ENCODE measurements around the gene VPS13D. TPM values are rescaled to one million over a fixed set of nuclear protein-coding genes. Genes with fewer than 3 reads are reported as not detected.

The VPS13D gene
- total RNA-seq, 2 experiments from 2014 or later = 32.5 to 39.9 TPM

DNA sequence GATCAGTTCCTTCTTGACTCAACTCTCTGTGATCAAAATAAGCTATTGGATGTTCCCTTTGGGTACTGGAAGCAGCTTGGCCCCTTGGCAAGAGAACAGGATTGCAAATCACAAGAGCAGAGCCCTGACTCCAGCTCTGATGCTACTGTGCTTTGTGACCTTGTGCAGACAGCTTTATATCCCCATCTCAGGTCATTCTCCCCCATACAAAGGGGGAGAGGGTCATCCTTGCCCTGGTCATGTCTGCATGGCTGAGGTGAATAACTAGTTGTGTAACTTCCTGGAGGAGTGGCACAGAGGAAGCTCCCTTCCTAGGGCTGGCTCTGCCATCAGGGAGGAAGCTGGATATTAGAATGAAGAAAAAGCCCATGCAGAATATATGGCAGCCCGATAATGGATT, 245.3 kb downstream of the VPS13D start:
- no peaks in the 10 kb centered on the region for H3K9me3 Mint-ChIP-seq (ENCODE audit: insufficient read depth)
- no peaks in the 10 kb centered on the region for H3K27me3 Mint-ChIP-seq (ENCODE audit: low read depth)
- ATAC-seq (no peak), DNase-seq (no peak)
- H3K27ac Mint-ChIP-seq = peak overlapping the region; percentile 84
- H3K4me3 Mint-ChIP-seq = peak overlapping the region; percentile 49
- ChIA-PET POLR2A (interaction anchor here (0.8 to 6.5 kb wide), 9 partner anchors 23 to 143 kb away, joined by 3 to 52 read pairs (median 5); partner anchors contain the start of gene DHRS3), CTCF (interaction anchor here (0.7 to 5.6 kb wide), 10 partner anchors 11 to 350 kb away, joined by 3 to 27 read pairs (median 4); partner anchors contain the start of gene DHRS3)
- peaks cover 94% of the 10 kb centered on the region for H3K4me1 Mint-ChIP-seq (ENCODE audit: low read depth)
- H3K36me3 Mint-ChIP-seq (ENCODE audit: low read depth) = peaks cover 48% of the 10 kb centered on the region

DNA sequence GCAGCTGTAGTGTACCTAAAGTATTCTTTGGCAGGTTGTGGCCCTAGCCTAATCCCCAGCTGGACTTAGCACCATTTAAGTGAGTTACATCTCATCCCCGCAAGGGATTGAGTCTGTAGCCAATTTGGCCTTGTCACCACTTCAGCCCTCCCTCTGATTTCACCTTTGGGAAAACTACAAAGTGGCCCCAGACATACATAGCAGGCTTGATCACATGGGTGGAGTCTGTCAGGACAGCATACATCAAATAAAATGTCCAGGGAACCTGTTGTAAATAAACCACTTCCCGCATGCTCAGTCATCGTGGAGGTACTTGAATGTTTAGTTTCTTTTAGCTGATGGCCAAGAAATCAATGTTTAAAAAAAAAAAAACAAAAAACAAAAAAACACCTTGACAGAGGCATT, 245.7 kb downstream of the VPS13D start:
- H3K4me3 Mint-ChIP-seq = peak overlapping the region; percentile 49
- ChIA-PET CTCF (interaction anchor here (0.7 to 5.6 kb wide), 11 partner anchors 11 to 351 kb away, joined by 3 to 27 read pairs (median 4); partner anchors contain the start of gene DHRS3), POLR2A (interaction anchor here (0.8 to 6.5 kb wide), 11 partner anchors 24 to 161 kb away, joined by 3 to 52 read pairs (median 4); partner anchors contain the start of gene DHRS3)
- H3K9me3 Mint-ChIP-seq (ENCODE audit: insufficient read depth) = no peaks in the 10 kb centered on the region
- ATAC-seq (no peak), DNase-seq (peak; percentile 48)
- peaks cover 50% of the 10 kb centered on the region for H3K36me3 Mint-ChIP-seq (ENCODE audit: low read depth)
- no peaks in the 10 kb centered on the region for H3K27me3 Mint-ChIP-seq (ENCODE audit: low read depth)
- peaks cover 96% of the 10 kb centered on the region for H3K4me1 Mint-ChIP-seq (ENCODE audit: low read depth)
- H3K27ac Mint-ChIP-seq = peak overlapping the region; percentile 84

DNA sequence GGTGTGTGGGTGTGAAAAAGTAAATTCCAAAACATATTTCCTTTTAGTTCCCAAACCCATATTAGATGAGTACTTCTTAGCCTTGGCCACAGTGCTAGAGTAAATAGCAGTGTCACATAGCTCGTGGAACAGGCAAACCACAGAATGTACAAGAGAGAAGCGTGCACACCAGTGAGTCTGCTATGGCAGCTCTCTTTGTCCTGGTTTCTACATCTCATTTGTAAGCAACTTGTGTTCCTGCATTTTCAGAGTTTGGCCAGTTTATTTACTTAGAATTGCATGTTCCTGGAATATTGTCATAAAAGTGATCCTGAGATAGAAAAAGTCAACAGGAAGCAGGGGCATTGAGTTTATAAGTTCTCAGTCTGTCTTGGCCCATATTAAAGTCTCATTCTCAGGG, 246.1 kb downstream of the VPS13D start:
- H3K27me3 Mint-ChIP-seq (ENCODE audit: low read depth) = no peaks in the 10 kb centered on the region
- ChIA-PET POLR2A (interaction anchor here (0.8 to 6.5 kb wide), 11 partner anchors 24 to 162 kb away, joined by 3 to 52 read pairs (median 4); partner anchors contain the start of gene DHRS3), CTCF (interaction anchor here (1.2 to 5.6 kb wide), 12 partner anchors 12 to 351 kb away, joined by 3 to 27 read pairs (median 5); partner anchors contain the start of gene DHRS3)
- no peaks in the 10 kb centered on the region for H3K9me3 Mint-ChIP-seq (ENCODE audit: insufficient read depth)
- peak overlapping the region; percentile 49 for H3K4me3 Mint-ChIP-seq
- H3K36me3 Mint-ChIP-seq (ENCODE audit: low read depth) = peaks cover 52% of the 10 kb centered on the region
- H3K27ac Mint-ChIP-seq = peak overlapping the region; percentile 84
- peaks cover 99% of the 10 kb centered on the region for H3K4me1 Mint-ChIP-seq (ENCODE audit: low read depth)
- peak; percentile 46 for DNase-seq
- peak; percentile 27 for ATAC-seq

DNA sequence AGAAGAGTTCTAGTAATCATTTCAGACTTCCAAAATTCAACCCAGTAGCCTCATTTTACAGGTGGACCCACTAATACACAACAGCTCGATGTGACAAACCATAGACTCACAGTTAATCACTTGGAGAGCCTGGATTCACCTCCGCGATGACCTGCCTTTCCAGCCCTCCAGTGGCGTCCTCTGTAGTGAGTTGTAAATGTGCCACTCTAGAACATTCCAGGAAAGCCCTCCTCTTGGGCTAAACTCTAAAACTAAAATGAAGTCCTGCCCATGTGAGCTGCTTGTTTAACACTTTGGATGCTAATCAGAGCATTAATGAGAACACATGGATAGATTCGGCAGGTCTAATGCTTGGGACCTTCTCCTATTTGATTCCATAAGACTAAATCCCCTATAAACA, 247.5 kb downstream of the VPS13D start:
- no peak for ATAC-seq
- ChIA-PET CTCF (interaction anchor here (1.0 to 5.6 kb wide), 9 partner anchors 22 to 181 kb away, joined by 3 to 27 read pairs (median 8); partner anchors contain the start of gene DHRS3), POLR2A (interaction anchor here (1.4 to 6.5 kb wide), 5 partner anchors 27 to 139 kb away, joined by 4 to 52 read pairs (median 12); no protein-coding TSS in a partner anchor)
- Mint-ChIP-seq H3K4me1 (ENCODE audit: low read depth) (peaks cover 98% of the 10 kb centered on the region), H3K27me3 (ENCODE audit: low read depth) (no peaks in the 10 kb centered on the region), H3K36me3 (ENCODE audit: low read depth) (peaks cover 52% of the 10 kb centered on the region), H3K4me3 (no peak overlapping the region), H3K9me3 (ENCODE audit: insufficient read depth) (no peaks in the 10 kb centered on the region), H3K27ac (peak overlapping the region; percentile 47)
- DNase-seq = no peak

DNA sequence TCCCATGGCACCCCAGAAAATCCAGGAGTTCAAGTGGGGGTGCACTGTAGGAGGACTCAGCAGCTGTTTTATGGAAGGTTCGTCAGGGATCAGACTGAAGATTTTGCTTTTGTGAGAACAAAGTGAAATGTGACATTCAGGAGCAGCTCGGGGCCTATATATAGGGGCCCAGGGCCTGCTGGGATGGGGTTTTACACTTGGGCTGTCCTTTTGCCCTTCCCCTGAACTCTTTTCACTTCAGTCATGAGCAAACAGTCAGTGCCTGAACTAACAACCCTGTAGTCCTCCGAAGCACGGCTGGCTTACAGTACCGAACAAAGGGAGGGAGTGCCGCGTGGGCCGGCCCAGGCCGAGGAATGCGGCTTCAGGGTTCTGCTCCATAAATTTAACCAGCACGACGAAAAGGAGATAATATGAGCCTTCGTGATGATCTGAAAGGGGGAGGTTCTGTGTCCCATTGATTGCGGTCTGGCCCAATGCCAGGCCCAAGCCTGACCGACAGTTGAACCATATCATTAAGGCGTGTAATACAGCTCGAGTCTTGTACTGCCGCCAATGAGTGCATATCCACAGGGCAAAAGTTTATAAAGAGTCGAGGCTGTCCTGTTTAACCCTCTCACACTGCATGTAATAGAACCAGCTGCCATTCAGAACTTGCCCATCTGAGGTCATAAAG, 248.2 kb downstream of the VPS13D start:
- DNase-seq (peak; percentile 47), ATAC-seq (peak; percentile 33)
- peaks cover 92% of the 10 kb centered on the region for H3K4me1 Mint-ChIP-seq (ENCODE audit: low read depth)
- CTCF ChIA-PET = interaction anchor here (0.7 to 5.6 kb wide), 14 partner anchors 9 to 353 kb away, joined by 3 to 27 read pairs (median 4); partner anchors contain the start of gene DHRS3
- peaks cover 52% of the 10 kb centered on the region for H3K36me3 Mint-ChIP-seq (ENCODE audit: low read depth)
- peak overlapping the region; percentile 87 for H3K27ac Mint-ChIP-seq
- H3K9me3 Mint-ChIP-seq (ENCODE audit: insufficient read depth) = no peaks in the 10 kb centered on the region
- POLR2A ChIA-PET = interaction anchor here (0.6 to 6.5 kb wide), 10 partner anchors 16 to 138 kb away, joined by 3 to 52 read pairs (median 6); no protein-coding TSS in a partner anchor
- H3K4me3 Mint-ChIP-seq = peak overlapping the region; percentile 61
- H3K27me3 Mint-ChIP-seq (ENCODE audit: low read depth) = no peaks in the 10 kb centered on the region

DNA sequence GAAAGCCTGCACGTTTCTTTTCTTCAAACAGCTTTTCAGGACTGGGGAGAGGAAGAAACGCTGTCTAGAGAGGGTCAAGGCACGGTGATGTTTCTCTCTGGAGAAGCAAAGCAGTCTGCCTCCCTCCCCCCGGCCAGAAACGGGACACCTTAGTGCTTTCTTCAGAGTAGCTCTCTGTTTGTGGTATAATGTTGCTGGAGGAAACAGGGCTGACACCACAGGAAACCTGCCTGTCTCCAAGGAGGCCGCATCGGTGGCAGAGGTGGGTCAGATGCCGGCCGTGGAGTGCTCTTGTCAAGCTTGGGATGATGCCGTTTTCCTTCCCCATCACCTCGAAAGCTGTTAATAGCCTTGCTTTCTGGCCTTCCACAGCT, 248.8 kb downstream of the VPS13D start:
- DNase-seq (peak; percentile 78), ATAC-seq (peak; percentile 75)
- ChIA-PET CTCF (interaction anchor here (0.7 to 5.6 kb wide), 13 partner anchors 10 to 354 kb away, joined by 3 to 27 read pairs (median 3); partner anchors contain the start of gene DHRS3), POLR2A (interaction anchor here (0.6 to 6.5 kb wide), 10 partner anchors 16 to 138 kb away, joined by 3 to 52 read pairs (median 6); no protein-coding TSS in a partner anchor)
- peak overlapping the region; percentile 87 for H3K27ac Mint-ChIP-seq
- peak overlapping the region; percentile 61 for H3K4me3 Mint-ChIP-seq
- peaks cover 51% of the 10 kb centered on the region for H3K36me3 Mint-ChIP-seq (ENCODE audit: low read depth)
- H3K9me3 Mint-ChIP-seq (ENCODE audit: insufficient read depth) = no peaks in the 10 kb centered on the region
- H3K4me1 Mint-ChIP-seq (ENCODE audit: low read depth) = peaks cover 87% of the 10 kb centered on the region
- H3K27me3 Mint-ChIP-seq (ENCODE audit: low read depth) = no peaks in the 10 kb centered on the region

DNA sequence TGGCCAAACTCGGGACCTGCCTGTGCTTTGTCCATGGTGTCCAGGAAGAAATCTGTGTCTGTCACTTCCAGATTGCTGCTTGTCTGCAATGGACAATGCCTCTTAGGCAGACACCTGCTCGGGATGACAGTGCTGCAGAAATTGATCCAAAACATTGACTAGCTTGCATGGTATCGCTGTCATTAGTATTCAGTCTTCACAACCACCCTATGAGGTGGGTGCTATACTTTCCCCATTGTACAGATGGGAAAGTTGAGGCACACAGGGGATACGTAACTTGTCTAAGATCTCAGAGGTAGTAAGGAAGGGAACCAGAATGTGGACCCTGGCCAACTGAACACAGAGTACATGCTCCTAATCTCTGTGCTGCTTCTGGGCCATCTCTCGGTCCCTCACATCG, 249.5 kb downstream of the VPS13D start:
- Mint-ChIP-seq H3K27me3 (ENCODE audit: low read depth) (no peaks in the 10 kb centered on the region), H3K4me1 (ENCODE audit: low read depth) (peaks cover 83% of the 10 kb centered on the region), H3K4me3 (peak overlapping the region; percentile 61), H3K36me3 (ENCODE audit: low read depth) (peaks cover 48% of the 10 kb centered on the region), H3K9me3 (ENCODE audit: insufficient read depth) (no peaks in the 10 kb centered on the region), H3K27ac (peak overlapping the region; percentile 87)
- DNase-seq = no peak
- no peak for ATAC-seq
- CTCF ChIA-PET = interaction anchor here (1.2 to 1.6 kb wide), 5 partner anchors 11 to 71 kb away, joined by 3 to 8 read pairs (median 3); no protein-coding TSS in a partner anchor
- POLR2A ChIA-PET = interaction anchor here (1.0 to 6.5 kb wide), 7 partner anchors 17 to 137 kb away, joined by 3 to 52 read pairs (median 12); no protein-coding TSS in a partner anchor

DNA sequence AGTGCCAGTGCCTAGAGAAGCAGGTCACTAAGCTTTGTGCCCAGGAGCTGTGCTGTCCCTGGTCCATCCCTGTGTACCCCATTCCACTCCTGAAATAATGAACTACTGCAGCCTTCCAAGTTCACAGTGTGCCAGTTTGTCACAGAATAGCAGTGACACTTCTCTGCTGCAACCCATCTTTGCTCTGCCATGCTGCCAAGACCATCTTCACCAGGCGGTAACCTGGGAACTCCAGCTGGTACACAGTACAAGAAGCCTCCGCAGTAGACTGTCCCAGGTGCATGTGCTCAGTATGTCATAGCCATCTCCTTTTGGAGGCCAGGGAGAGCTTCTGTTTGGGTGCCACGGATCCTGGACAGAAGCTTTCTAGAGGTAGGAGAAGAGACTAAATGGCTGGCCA, 250.2 kb downstream of the VPS13D start:
- peaks cover 76% of the 10 kb centered on the region for H3K4me1 Mint-ChIP-seq (ENCODE audit: low read depth)
- POLR2A ChIA-PET = interaction anchor here (1.1 to 6.5 kb wide), 5 partner anchors 30 to 138 kb away, joined by 3 to 52 read pairs (median 12); partner anchors contain the start of gene DHRS3
- no peak for DNase-seq
- CTCF ChIA-PET = interaction anchor here (0.8 to 1.6 kb wide), 4 partner anchors 10 to 121 kb away, joined by 3 to 8 read pairs (median 4); no protein-coding TSS in a partner anchor
- H3K9me3 Mint-ChIP-seq (ENCODE audit: insufficient read depth) = no peaks in the 10 kb centered on the region
- ATAC-seq = no peak
- H3K36me3 Mint-ChIP-seq (ENCODE audit: low read depth) = peaks cover 49% of the 10 kb centered on the region
- no peaks in the 10 kb centered on the region for H3K27me3 Mint-ChIP-seq (ENCODE audit: low read depth)
- peak overlapping the region; percentile 88 for H3K27ac Mint-ChIP-seq
- H3K4me3 Mint-ChIP-seq = no peak overlapping the region

DNA sequence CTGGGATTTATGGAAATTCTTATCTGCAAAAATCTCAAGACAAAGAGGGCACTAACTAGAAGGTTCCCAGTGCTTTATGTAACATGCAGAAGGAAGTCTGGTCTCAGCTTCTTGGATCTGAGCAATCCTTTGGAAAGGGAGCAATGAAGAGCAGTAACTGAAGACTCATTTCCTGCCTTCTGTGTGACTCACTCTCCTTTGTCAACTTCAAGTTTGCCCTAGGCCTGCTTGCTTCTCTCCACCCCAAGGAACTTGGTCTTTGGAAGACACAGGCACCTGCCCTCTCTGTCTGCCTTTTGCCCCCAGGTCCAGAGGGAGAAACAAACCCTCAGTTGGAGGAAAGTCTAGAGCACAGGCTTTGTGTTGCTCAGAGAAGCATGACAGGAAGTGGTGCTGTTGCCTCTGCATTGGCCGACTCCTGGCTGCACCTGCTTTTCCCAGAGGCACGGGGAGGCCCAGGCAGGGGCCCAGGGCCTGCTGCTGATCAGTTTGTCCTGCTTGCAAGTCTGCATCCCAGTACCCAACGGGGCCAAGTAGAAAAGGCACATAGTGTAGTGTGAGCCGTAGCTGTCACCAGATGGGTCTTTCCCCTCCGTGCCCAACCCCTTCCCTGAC, 251.0 kb downstream of the VPS13D start:
- peaks cover 68% of the 10 kb centered on the region for H3K4me1 Mint-ChIP-seq (ENCODE audit: low read depth)
- no peaks in the 10 kb centered on the region for H3K9me3 Mint-ChIP-seq (ENCODE audit: insufficient read depth)
- ChIA-PET CTCF (interaction anchor here (0.8 to 1.6 kb wide), 4 partner anchors 10 to 121 kb away, joined by 3 to 8 read pairs (median 4); no protein-coding TSS in a partner anchor), POLR2A (interaction anchor here (1.1 to 6.5 kb wide), 4 partner anchors 30 to 137 kb away, joined by 3 to 52 read pairs (median 14); partner anchors contain the start of gene DHRS3)
- peak overlapping the region; percentile 88 for H3K27ac Mint-ChIP-seq
- DNase-seq = peak; percentile 49
- H3K27me3 Mint-ChIP-seq (ENCODE audit: low read depth) = no peaks in the 10 kb centered on the region
- peaks cover 51% of the 10 kb centered on the region for H3K36me3 Mint-ChIP-seq (ENCODE audit: low read depth)
- peak; percentile 43 for ATAC-seq
- H3K4me3 Mint-ChIP-seq = no peak overlapping the region

DNA sequence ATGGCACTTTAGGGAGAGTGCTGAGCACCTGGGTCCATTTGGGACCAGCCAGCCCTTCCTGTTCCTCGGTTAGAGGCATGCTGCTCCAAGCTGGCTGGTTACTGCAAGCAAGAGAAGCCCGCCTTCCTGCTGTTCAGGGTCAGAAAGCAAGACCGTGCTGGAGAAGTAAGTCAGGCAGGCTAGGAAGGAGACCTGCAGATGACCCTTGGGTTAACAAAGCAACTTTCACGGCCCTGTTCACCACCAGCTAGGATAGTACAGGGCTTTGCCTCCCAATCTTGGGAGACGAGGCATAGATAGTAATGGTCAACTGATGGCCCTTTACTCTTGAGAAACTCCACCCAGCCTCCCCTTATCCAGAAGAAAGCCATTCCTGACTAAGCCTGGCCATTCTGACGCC, 252.1 kb downstream of the VPS13D start:
- no peak for DNase-seq
- ChIA-PET CTCF (no interaction called here), POLR2A (no interaction called here)
- Mint-ChIP-seq H3K4me3 (no peak overlapping the region), H3K9me3 (ENCODE audit: insufficient read depth) (no peaks in the 10 kb centered on the region), H3K27me3 (ENCODE audit: low read depth) (no peaks in the 10 kb centered on the region), H3K4me1 (ENCODE audit: low read depth) (peaks cover 57% of the 10 kb centered on the region), H3K27ac (no peak overlapping the region), H3K36me3 (ENCODE audit: low read depth) (peaks cover 49% of the 10 kb centered on the region)
- no peak for ATAC-seq

DNA sequence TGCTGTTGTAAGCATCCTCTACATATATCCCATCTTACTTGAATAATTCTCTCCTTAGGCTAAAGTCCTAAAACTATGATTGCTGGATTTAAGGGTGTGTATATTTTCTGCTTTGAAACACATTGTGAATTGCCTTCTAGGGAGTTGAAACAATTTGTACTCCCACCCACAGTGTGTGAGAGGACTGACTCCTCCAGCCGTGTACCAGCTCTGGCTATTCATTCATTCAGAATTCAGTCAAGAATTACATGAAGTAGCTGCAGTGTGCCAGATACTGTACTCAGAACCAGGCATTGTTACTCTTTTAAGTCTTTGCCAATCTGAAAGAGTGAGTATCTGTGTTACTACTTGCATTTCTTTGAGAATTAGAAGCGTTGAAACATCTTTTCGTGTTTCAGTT, 253.2 kb downstream of the VPS13D start:
- ATAC-seq = no peak
- H3K4me3 Mint-ChIP-seq = no peak overlapping the region
- no peak for DNase-seq
- H3K9me3 Mint-ChIP-seq (ENCODE audit: insufficient read depth) = no peaks in the 10 kb centered on the region
- no peaks in the 10 kb centered on the region for H3K27me3 Mint-ChIP-seq (ENCODE audit: low read depth)
- peaks cover 48% of the 10 kb centered on the region for H3K36me3 Mint-ChIP-seq (ENCODE audit: low read depth)
- ChIA-PET POLR2A (interaction anchor here (0.6 kb wide), 1 partner anchor 42 kb away, joined by 3 read pairs; no protein-coding TSS in a partner anchor), CTCF (no interaction called here)
- no peak overlapping the region for H3K27ac Mint-ChIP-seq
- peaks cover 48% of the 10 kb centered on the region for H3K4me1 Mint-ChIP-seq (ENCODE audit: low read depth)
